ENCODE data around the gene MTFR1L.

- TF ChIP-seq CTCF (IDR thresholded peaks at IDR 0.05) (no peak), POLR2A (IDR thresholded peaks at IDR 0.05) (no peak)
These were observed 20.9 kb upstream of the MTFR1L start for GRCh38 chr1:25798666-25799351.
